Stimulated activated CD4-positive, alpha-beta T cell treated with anti-CD3 and anti-CD28 coated beads, TNF-alpha, amount 100 ng/mL, for 48 hours (primary cell): ENCODE results near the gene RIPOR2.
"Not testable (repeated sequence)": the region's sequence is repeated elsewhere in the genome, so short reads cannot be mapped to it uniquely, and the experiment has no call there.

ENCODE experiments used
- DNase-seq, 3 donors: peaks; one replicate each; pipeline ENCODE4 v3.0.0-alpha.2; 2020; ENCODE audit warnings: low read depth in 3 of 3

RIPOR2 gene

DNA sequence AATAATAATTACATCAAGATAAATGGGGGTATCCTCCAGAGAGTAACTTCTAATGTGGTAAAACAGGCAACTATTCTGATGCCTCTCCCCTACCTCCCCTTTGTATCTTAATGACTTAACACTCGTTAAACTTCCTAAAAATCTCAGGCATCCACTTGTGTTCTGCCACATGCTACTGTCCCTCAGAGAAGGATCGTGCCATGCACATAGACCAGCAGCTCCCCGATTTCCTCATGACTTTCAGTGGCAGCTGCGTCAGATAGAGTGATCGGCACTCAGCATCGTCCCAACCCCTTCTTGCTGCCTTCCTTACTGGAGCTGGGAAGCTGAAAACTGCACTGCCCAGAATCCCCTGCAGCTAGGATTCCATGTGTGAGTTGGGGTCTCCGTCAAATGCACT, 32.1 kb downstream of the RIPOR2 start:
- no peak for DNase-seq

DNA sequence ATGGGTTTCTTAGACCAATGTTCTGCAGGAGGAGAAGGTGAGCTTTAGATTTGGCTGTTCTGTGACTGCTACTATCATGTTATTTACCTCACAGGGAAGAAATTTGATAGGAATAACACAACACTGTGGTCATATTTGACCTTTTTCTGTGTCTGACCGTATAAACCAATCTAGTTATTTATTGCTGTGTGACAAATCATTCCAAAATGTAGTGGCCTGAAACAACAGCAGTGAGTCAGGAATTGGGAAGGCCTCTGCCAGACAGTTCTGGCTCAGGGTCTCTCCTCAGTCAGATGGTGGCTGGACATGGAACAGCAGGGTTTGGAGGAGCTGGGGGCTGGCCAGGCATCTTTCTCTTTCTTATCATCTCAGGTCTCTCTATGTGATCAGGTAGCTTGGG, 33.0 kb downstream of the RIPOR2 start:
- DNase-seq: no peak

GRCh38 chr6:24901698-24902328, 33.9 kb downstream of the RIPOR2 start:
- DNase-seq: no peak

GRCh38 chr6:24900917-24901697, 34.7 kb downstream of the RIPOR2 start:
- DNase-seq: no peak

DNA sequence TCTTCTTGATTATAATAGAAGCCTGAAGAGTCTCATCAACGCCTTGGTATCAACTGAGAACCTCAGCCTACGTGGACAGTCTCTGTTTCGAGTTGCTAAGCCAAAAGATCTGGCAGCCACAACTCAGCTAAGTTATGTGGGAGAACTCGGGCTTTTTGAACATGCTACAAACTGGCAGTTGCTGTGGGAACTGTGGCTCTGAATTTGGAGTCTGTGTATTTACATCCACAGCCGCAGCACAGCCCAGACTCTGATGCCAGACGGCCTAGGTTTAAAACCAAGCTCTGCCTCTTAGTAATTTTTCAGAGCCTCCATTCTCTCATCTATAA, 35.8 kb downstream of the RIPOR2 start:
- peak in 1 of 3 donors; percentile 33 for DNase-seq

DNA sequence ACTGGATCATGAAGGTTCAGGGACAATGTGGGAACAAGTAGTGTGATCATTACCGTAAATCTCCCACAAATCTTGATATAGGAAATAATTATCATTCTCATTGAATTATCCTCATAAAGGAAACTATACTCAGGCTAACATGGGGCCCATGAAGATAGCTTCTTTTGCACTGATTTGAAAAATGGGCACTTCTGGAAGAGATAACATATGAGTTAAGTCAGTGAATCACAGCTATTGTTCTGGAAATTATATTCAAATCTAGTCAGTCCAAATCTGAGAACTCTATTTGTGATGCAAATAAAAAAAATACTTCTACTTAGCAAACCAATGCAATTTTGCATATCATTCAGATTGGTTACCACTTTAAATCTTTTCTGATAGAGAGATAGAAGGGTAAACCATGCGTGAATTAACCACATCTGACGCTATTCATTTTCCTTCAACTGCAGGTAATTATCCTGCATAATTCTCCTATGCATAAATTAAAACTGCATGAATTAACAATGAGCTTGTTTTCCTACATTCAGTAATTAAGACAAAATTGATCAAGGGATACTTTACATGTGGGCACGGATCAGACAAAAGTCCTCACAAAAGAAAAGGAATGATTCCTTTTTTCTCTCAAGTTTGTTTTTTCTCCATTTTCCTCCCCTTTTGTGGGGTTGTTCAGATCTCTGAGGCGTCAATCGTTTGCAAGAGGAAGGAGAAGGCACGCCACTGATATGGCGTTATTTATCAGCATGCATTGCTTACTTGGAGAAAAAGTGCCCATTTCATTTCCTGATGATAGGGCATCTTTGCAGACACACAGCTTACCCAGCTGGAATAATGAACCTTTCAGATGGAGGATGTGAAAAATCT, 36.4 kb downstream of the RIPOR2 start:
- no peak for DNase-seq

- no peak for DNase-seq
Measured at GRCh38 chr6:24898676-24899075, 37.1 kb downstream of the RIPOR2 start.

DNA sequence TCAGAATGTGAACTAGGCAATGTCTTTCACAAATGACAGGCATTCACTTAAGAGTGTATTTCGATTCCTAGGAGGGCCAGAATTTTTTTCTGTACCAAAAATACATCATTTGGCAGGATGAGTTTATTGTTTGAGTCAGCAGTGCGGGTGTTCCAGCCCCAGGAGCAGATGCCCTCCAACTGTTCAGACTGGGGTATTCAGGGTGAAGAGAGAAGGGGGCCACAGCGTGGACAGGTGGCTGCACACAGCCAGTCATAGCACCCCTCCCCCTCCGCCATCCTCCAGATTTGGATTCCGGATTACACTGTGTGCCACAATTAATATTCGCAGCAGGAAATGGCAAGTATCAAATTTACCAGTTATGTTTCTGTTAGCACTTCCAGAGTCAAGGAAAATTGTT, 38.6 kb downstream of the RIPOR2 start:
- DNase-seq: no peak

DNA sequence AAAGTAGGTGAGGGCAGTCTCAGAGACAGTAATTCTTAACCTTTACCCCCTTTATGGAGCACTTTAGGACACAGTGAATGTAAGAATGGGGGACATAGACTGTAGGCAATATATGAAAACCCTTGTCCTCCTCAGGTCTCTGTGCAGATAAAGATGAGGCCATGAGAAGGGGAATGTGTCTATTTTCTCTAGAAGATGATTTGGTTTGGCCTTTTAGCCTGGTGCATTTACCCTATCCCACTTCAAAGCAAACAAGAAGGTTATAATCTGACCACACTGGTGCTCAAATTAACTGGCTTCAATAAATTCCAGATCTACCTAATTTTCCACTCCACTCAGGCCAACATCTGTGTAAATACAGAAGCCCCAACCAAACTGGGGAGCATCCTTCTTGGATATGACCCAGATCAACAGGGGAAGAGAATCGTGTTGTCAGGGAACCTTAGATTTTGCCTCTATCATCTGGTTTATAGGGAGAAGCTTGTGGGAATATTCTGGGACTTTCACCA, 42.4 kb downstream of the RIPOR2 start:
- DNase-seq: no peak

DNA sequence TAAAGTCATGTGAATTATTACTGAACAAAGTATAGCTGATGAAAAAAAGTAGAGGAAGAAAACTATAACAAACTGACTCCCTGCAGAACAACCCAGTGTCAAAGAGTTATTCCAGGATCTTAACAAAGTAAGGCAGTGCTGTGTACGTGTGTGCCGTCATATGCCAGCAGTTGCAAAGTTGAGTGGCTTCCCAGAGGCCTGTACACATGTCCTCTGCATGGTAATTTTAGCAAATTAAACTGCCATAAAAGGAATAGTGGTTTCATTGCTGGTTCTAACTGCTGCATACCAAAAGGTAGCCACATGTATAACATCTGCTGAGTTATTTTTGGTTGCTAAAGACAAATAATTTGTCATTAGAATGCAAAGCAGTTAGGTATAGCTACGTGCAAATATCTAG, 44.8 kb downstream of the RIPOR2 start:
- DNase-seq: no peak

DNA sequence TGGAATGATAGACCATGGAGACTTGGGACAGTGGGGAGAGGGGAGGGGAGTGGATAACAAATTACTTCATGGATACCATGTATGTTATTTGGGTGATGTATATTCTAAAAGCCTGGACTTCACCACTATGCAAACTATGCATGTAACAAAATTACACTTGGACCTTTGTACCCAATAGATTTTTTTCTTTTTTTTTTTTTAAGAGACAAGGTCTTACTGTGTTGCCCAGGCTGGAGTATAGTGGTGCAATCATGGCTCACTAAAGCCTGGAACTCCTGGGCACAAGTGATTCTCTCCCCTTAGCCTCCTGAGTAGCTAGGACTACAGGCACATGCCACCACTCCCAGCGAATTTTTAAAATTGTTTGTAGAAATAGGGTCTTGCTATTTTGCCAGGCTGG, 45.3 kb downstream of the RIPOR2 start:
- DNase-seq: no peak

- no peak for DNase-seq
Measured at GRCh38 chr6:24888715-24889370, 46.9 kb downstream of the RIPOR2 start.

DNA sequence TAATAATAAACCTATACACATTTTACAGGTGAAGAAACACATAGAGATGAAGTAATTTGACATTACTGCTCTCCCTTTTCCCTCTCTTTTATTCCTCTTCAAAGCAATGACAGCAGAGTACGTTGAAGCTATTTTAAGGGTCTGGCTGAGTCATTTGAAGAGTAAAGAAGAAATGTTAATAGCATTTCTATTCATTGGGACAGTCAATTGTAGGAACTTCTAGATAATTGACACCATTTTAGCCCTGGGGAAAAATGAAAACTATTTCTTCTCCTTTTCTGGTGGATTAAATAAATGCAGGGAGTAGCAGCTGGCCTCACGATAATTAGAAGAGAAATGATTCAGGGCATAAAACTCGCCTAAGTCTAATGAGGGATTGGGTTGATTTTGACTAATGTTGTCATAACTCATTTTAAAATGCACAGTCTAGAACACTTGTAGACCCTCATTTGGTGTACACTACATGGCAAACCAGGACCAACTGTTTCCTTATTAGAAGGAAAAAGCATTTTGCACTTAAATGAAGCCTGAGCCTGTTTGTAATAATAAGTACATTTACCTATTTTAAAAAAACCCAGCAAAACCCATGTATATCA, 48.1 kb downstream of the RIPOR2 start:
- no peak for DNase-seq

DNA sequence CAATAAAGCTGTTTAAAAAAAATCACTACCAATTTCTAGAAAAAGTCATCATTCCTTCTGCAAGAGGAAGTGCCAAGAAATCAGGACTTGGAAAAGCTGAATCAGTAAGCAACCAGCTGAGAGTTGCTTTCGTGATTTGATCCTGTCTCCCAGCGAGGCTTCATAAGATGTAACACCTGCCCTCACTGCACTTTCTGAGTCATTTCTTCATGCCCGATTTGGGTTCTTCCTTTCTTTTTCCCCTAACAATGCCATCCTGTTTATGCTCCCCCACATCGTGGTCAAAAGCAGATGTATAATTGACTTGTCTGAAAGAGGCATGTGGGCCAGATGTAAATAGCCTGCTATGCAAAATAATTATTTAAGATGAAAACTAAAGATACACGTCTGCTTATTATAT, 52.1 kb downstream of the RIPOR2 start:
- DNase-seq: peak; percentile 14 to 33 (median 19)

- no peak for DNase-seq
Measured at GRCh38 chr6:24882835-24883555, 52.8 kb downstream of the RIPOR2 start.

DNA sequence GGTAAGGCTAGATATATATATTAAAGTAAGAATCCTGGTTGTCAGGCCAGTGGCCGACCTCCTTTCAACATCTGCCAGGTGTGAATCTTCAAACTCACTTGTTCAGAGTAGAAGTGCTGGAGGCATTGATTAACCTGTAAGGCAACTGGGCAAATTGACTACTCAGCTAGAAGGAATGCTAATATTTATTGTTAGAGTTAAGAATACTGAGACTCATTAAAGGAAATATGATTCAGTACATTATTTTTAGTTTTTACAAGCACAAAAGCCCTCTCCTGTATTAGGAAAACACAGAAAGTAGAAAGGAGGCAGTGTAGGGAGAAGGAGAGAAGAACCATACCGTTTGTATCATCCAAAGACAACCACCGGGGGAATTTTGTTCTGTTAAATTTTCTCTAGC, 53.5 kb downstream of the RIPOR2 start:
- DNase-seq: no peak

DNA sequence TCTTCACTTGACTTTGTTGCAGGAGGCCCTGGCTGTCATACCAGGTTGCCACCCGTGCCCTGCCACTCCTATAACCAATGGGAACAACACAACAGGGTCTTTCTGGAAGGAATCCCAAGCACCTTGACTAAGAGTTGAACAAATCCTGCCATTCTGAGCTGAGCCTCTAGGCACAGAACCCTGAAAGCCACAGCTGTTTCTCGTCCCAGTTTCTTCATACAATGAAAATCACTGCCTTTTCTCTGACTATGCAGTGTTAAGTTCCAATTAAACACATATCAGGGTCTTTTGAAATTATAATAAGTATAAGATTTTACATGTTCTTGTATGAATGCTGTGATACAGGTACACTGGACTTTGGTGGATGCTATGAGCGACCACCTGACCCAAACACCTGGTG, 54.4 kb downstream of the RIPOR2 start:
- DNase-seq: no peak

GRCh38 chr6:24880451-24880850, 55.3 kb downstream of the RIPOR2 start:
- DNase-seq: no peak

DNA sequence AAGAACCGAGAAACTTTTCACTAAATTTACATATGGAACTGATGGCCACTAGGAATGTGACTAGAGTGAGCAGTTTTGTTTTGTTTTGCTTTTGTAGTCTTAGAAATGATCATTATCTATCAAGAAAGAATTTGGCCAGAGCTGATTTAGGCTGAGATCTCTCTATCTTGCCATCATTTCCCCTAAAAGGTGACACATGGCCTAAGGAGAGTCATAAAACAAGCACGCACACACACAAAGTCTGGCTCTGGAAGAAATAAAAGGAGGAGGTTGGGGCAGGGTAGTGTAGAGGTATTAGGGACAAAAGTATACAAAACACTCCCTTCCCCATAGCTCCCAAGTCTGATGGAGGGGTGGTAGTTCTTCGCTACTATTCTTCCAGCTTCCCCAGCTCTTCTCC, 56.4 kb downstream of the RIPOR2 start:
- DNase-seq: no peak

- DNase-seq: not testable (repeated sequence)
Measured at GRCh38 chr6:24877747-24878146, 58.0 kb downstream of the RIPOR2 start.
